Epidermal melanocyte (primary cell): ENCODE measurements around the gene SDK1.

Source experiments
- DNase-seq: peaks from one replicate; pipeline ENCODE4 v3.0.0; 2011; ENCODE audit warnings: low spot score; ENCODE audit not compliant: insufficient read length

The SDK1 gene

GRCh38 chr7:4149236-4149635 is 848.2 kb downstream of the SDK1 start:
- DNase-seq: no peak

- no peak for DNase-seq
Observed at GRCh38 chr7:4149645-4150044, 848.6 kb downstream of the SDK1 start.

DNA sequence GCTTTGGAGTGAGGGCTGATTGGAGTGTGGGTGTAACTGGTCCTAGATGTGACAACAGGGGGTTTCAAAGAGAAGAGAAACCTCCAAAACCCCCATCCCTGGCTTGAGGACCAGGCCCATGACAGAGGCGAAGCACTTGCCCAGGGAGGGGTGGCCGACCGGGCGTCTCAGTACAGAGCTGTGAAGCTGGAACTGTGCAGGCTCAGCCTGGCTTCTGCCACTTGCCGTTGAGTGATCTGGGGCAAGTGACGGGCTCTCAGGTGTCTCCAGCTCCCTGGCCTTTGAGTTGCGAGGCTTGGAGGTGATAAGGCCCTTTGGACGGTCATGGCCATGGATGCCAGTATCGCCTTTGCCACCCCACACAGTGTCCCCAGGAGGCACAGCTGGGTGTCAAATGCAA is 849.7 kb downstream of the SDK1 start:
- no peak for DNase-seq

- DNase-seq: no peak
Observed at GRCh38 chr7:4151524-4151923, 850.5 kb downstream of the SDK1 start.

DNA sequence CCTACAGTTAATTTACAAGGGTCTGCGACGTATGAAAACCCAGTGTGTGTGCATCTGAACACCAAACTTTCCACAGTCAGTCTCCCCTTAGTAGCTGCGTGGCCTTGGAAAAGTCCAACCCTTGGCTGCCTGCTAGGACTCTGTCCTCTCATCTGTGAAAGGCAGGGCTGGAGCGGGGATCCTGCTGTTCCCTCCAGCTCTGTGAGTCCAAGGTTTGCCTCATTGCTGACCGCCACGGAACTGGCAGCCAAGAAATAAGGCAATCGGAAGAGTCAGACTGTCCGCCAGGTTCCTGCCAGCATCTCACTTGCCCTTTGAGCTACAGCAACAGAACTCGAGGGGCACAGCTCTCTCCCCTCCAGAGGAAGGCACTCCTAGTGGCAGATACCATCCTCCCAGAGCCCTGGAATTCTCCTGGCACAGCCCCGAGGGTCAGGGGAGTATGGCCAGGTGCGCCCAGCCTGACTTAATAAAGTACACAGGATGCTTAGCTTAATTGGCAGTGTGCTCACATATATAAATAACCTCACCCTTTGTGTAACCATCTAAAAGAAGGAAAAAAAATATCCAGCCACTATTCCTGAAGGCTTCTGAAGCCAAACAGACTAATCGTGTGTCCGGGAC is 851.0 kb downstream of the SDK1 start:
- no peak for DNase-seq

- no peak for DNase-seq
Observed at GRCh38 chr7:4154882-4155535, 854.0 kb downstream of the SDK1 start.

- no peak for DNase-seq
Observed at GRCh38 chr7:4156190-4156589, 855.1 kb downstream of the SDK1 start.

DNA sequence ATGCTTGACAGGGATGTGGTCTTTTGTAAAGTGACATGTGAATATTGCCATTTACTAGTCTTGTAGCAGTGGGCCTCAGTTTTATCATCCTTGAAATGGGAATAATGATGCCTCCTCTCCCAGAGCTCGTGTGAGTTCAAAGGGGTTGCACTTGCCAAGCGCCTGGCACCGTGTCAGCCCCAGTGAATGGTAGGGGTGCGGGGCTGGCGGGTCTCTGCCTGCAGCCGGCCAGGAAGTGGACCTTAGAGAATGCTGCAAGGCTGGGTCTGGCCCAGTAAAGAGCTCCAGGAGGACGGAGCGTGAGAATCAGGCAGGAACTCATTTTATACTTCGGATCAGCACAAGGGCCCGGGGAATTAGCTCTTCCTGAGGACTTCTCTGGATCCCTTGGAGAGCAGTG is 856.6 kb downstream of the SDK1 start:
- DNase-seq: no peak

DNA sequence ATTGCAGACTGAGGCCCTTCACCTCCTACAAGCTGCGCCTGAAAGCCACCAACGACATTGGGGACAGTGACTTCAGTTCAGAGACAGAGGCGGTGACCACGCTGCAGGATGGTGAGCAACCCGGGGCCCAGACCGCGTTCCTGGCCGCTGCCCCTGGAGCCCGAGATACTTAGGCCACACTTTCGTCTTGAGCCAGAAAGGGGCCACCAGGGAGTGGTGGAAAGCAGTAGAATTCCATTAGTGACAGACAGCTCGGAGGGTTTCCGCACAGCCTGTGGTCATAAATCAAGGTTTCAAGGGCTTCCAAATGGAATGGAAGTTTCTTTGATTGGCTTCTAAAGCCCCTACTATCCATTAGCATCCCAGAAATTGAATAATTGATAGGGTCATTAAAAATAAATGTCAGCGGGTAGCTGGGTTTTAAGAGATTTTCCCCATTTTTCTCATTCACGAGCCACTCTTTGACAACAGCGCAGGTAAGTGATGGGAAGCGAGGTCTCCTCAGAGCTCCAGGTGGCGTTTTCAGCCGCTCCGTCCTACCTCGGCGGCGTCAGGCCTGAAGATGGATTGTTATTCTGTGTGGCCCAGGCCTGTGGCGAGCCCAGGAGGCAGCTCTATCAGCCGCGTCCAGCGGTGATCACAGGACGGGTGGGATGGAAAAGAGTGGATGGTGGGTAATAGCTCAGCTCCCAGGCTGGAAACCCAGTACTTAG is 857.5 kb downstream of the SDK1 start:
- DNase-seq: no peak

DNA sequence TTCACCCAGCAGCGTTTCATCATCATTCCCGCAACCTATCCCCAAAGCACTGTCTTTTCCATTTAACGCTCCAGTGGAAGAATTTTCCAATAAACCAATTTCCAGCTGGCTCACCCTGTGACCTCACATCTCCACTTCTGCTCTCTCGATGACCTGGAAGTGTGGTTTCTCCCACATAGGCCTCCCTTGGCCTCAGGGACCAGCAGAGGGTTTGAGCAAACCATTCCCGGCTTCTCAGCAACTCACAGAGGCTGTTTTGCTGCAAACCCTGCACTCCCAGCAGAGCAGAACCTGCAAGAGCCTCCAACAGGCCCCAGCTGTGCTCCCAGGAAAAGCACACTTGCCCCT is 858.1 kb downstream of the SDK1 start:
- no peak for DNase-seq

- DNase-seq: no peak
Observed at GRCh38 chr7:4159761-4160554, 858.9 kb downstream of the SDK1 start.

DNA sequence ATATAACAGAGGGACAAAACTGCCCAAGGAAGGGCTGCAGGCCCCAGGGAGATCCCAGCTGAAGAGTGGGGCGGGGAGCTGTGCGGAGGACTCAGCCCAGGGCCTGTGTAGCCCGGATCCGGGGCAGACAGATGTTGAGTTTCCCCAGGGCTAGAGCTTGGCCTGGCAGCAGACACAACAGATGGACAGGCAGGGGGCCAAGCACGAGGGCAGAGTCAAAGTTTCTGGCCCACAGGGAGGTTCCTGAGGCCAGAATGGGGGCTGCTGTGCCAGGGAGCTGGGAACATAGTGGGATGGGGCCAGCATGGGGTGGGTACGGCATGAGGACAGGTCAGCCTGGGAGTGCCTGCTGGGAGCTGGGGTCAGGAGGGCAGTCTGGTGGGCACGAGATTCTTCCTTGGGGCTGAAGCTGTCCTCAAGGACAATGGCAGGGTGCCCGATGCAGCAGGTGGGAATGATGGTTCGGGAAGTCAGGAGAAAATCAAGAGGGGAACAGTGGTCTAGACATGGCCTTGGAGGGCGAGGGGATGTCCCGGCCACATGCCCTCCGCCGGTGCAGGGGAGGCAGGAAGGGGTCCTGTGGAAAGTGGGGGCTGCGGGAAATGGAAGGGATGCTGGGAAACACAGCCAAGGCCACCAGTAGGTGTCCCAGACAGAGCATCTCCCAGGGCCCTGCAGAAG is 862.0 kb downstream of the SDK1 start:
- DNase-seq: no peak

GRCh38 chr7:4163565-4164203 is 862.6 kb downstream of the SDK1 start:
- DNase-seq: no peak

DNA sequence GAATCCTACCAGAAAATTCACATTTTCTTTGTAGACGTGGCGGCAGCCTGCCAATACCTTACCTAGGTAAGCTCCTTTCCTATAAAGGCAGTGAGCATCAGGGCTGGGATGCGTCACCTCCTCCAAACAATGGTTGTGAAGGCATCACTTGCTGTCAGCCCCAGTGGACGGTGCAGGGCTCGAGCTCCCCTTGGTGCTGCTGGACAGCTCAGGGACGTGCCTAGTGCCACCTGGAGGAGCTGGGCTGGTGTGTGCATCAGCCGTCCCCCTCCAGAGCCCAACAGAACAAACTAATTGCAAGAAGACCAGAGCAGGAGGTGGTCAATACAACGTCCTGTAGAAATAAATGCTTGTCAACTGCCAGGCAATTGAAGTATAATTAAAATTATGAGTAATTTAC is 863.5 kb downstream of the SDK1 start:
- DNase-seq: no peak

- DNase-seq: no peak
Observed at GRCh38 chr7:4166340-4166739, 865.3 kb downstream of the SDK1 start.

DNA sequence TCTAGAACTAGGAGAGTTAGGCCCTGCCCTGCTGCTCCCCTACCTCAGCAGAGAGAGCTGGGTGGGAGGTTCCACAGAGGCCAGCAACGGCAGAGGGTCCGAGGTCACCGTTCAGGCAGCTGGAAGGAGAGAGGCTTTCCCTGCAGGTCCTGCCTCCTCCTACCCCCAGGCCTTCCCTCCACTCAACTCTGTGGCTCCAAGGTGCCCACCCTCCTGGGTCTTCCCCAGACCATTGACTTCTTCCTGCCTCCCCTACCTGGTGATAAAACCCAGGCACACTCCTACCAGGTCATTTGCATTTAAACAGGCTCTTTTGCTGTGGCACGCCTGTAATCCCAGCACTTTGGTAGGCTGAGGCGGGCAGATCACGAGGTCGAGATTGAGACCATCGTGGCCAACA is 865.8 kb downstream of the SDK1 start:
- no peak for DNase-seq

GRCh38 chr7:4167385-4167910 is 866.4 kb downstream of the SDK1 start:
- no peak for DNase-seq

GRCh38 chr7:4168041-4168440 is 867.0 kb downstream of the SDK1 start:
- no peak for DNase-seq

DNA sequence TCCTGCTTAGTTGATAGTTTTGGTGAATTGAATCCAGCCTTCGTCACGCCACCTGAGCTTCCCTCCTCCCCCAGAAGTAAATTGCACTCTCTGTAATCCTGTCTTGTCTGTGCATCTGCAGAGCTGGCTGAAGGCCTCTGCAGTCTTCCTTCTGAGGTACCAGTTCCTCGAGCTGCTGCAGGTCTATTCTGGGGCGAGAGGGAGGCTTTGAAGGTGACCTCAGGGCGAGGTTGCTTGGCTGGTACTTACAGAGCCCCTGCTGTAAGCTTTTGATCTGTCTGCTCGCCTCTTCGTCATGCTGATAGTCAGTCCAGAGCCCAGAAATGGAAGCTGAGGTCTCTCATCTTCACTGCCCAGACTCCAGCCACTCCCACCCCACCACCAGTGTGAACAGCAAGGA is 867.5 kb downstream of the SDK1 start:
- DNase-seq: no peak

DNA sequence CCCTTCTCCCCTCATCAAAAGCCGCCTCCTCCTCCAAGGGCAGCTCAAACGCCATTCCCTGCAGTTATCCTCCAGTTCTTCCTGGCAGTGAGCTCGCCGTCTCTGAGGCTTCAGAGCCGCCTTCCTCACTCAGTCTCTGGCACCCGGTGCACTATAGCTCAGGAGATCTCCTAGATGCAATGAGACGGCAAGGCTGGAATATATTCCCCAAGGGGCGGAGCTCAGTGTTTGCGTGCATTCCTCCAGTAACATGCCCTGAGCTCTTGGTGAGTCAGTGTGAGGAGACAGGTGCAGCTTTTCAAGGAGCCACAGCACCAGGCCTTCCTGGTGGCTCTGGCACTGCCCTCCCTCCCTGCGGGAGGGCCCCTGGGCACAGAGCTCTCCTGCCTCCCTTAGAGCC is 868.4 kb downstream of the SDK1 start:
- no peak for DNase-seq
